Measurements from ENCODE around the gene SCARB2.

- no peak for TF ChIP-seq EZH2 (IDR thresholded peaks at IDR 0.05; ENCODE audit: borderline replicate concordance)
- TF ChIP-seq CTCF (IDR thresholded peaks at IDR 0.05; ENCODE audit: poor library complexity), result no peak
- TF ChIP-seq EZH2phosphoT487 (IDR thresholded peaks at IDR 0.05; ENCODE audit: low read depth, severe bottlenecking, unreplicated experiment), result no peak
These were observed 33.2 kb upstream of the SCARB2 start for GRCh38 chr4:76246852-76247251.
